ENCODE results near the gene CX3CL1. TPM values are rescaled to one million over a fixed set of nuclear protein-coding genes. Genes with fewer than 3 reads are reported as not detected.

CX3CL1 gene
- total and polyA plus RNA-seq, 2 of the 4 experiments (the other 2 are of a cell fraction) = 0.18 to 0.77 TPM

DNA sequence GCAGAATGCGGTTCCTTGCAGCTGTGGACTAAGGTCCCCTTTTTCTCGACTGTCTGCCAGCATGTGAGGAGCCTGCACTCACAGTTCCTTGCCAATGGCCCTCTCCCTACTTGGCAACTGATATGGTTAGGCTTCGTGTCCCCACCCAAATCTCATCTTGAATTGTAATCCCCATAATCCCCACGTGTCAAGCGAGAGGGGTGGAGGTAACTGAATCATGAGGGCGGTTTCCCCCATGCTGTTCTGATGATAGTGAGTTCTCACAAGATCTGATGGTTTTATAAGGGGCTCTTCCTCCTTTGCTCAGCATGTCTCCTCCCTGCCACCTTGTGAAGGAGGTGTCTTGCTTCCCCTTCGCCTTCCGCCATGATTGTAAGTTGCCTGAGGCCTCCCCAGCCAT lies 55.0 kb downstream of the CX3CL1 start:
- H3K56ac ChIP-seq (ENCODE audit: extremely low read depth, insufficient read depth, low read length) = no peak overlapping the region
- H2BK120ac ChIP-seq (ENCODE audit: low read depth, low read length) = no peak overlapping the region
- H4K8ac ChIP-seq (ENCODE audit: low read depth in 2 of 2, low read length in 2 of 2) = no peak overlapping the region
- H3K27me3 ChIP-seq (ENCODE audit: control insufficient read depth, insufficient read depth, low read length) = no peaks in the 10 kb centered on the region
- no peak for TF ChIP-seq FOS (IDR thresholded peaks at IDR 0.05; ENCODE audit: low read depth, low read length)
- TF ChIP-seq, protein P1, sequence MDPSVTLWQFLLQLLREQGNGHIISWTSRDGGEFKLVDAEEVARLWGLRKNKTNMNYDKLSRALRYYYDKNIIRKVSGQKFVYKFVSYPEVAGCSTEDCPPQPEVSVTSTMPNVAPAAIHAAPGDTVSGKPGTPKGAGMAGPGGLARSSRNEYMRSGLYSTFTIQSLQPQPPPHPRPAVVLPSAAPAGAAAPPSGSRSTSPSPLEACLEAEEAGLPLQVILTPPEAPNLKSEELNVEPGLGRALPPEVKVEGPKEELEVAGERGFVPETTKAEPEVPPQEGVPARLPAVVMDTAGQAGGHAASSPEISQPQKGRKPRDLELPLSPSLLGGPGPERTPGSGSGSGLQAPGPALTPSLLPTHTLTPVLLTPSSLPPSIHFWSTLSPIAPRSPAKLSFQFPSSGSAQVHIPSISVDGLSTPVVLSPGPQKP (IDR thresholded peaks at IDR 0.05; ENCODE audit: borderline replicate concordance, low read depth, low read length) = no peak
- TF ChIP-seq RCOR1 (IDR thresholded peaks at IDR 0.05; ENCODE audit: insufficient replicate concordance, low read length) = no peak
- TF ChIP-seq MAFK (IDR thresholded peaks at IDR 0.05; ENCODE audit: low read depth, low read length) = no peak
- TF ChIP-seq BHLHE40 (IDR thresholded peaks at IDR 0.05; ENCODE audit: low read depth, low read length) = no peak
- no peak for TF ChIP-seq MAZ (IDR thresholded peaks at IDR 0.05; ENCODE audit: borderline replicate concordance, low read depth, low read length)
- no peak for TF ChIP-seq RAD21 (IDR thresholded peaks at IDR 0.05; ENCODE audit: low read length)
- H3K4me3 ChIP-seq (ENCODE audit: insufficient read depth, low read depth, low read length) = no peak overlapping the region
- H2AK5ac ChIP-seq (ENCODE audit: low read depth, low read length) = no peak overlapping the region
- H3K14ac ChIP-seq (replicated peaks; ENCODE audit: low read depth, low read length) = no peak overlapping the region
- H2AK9ac ChIP-seq (replicated peaks; ENCODE audit: low read depth, low read length, poor library complexity) = no peak overlapping the region
- H3K4me2 ChIP-seq (ENCODE audit: low read depth, low read length) = no peak overlapping the region
- H3K4ac ChIP-seq (ENCODE audit: low read depth, low read length) = no peak overlapping the region
- in situ Hi-C loops (cut with MboI; ENCODE audit: low sequenced_read_pairs) (no loop called here), dilution Hi-C loops (cut with HindIII; ENCODE audit: low sequenced_read_pairs, unreplicated experiment) (no loop called here), intact Hi-C loops (cut with micrococcal nuclease) (no loop called here)
- H2BK20ac ChIP-seq (ENCODE audit: low read depth, low read length) = no peak overlapping the region
- ATAC-seq (ENCODE audit: low read depth) = no peak
- no peak overlapping the region for H4K91ac ChIP-seq (ENCODE audit: insufficient read depth, low read depth, low read length)
- H3K9me3 ChIP-seq (ENCODE audit: control insufficient read depth, insufficient read depth, low read length) = no peaks in the 10 kb centered on the region
- peaks cover 34% of the 10 kb centered on the region for H3K36me3 ChIP-seq (ENCODE audit: control insufficient read depth, insufficient read depth, low read length)
- no TSS peak for BruUV-seq (replicated peaks)
- CTCF ChIA-PET = no interaction called here
- H4K20me1 ChIP-seq (ENCODE audit: insufficient read depth, low read length) = no peaks in the 10 kb centered on the region
- DNase-seq = no peak
- H2AFZ ChIP-seq (replicated peaks; ENCODE audit: low read length, poor library complexity) = no peak overlapping the region
- WGBS, 2 experiments (ENCODE audit: extremely low coverage in 2 of 2, insufficient read length in 1 of 2) = 93% methylated on average over 2 of the region's 8 CpGs; no CpG with 5 or more reads in 1 of the 2 experiments
- POLR2A ChIA-PET (ENCODE audit: unreplicated experiment) = no interaction called here
- no peak overlapping the region for H3K23ac ChIP-seq (ENCODE audit: low read depth, low read length)
- no peak overlapping the region for H3K18ac ChIP-seq (ENCODE audit: low read depth, low read length)
- no peak overlapping the region for H2BK5ac ChIP-seq (ENCODE audit: low read depth, low read length, poor library complexity, severe bottlenecking)
- no peaks in the 10 kb centered on the region for H3K79me1 ChIP-seq (ENCODE audit: low read depth in 1 of 2, low read length in 2 of 2)
- no peaks in the 10 kb centered on the region for H3K9me1 ChIP-seq (ENCODE audit: insufficient read depth, low read length)
- no peak overlapping the region for H3K27ac ChIP-seq (ENCODE audit: insufficient read depth, low read length)
- H4K5ac ChIP-seq (ENCODE audit: low read depth, low read length) = no peak overlapping the region
- H3K9ac ChIP-seq (ENCODE audit: low read depth, low read length) = no peak overlapping the region
- H2BK15ac ChIP-seq (ENCODE audit: low read depth, low read length) = no peak overlapping the region
- H3K4me1 ChIP-seq (ENCODE audit: control insufficient read depth, insufficient read depth, low read length) = no peaks in the 10 kb centered on the region; the same call in 1 of the 2 replicates
